Measurements from ENCODE around the gene ANKRD17.
"Not testable (repeated sequence)": the region's sequence is repeated elsewhere in the genome, so short reads cannot be mapped to it uniquely, and the experiment has no call there.

Gene ANKRD17

GRCh38 chr4:73258436-73258685 is 237 bp downstream of the ANKRD17 start:
- H3F3A ChIP-seq (ENCODE audit: insufficient read depth, low read length), result no peaks in the 10 kb centered on the region
- peaks cover 39% of the 10 kb centered on the region; the same call in 1 of the 2 replicates for H3K36me3 ChIP-seq (ENCODE audit: insufficient read depth, low read length)
- no peaks in the 10 kb centered on the region for H3K9me2 ChIP-seq (ENCODE audit: low read depth, low read length)
- H3K4me2 ChIP-seq (ENCODE audit: low read length), result peak overlapping the region; percentile 97
- no peaks in the 10 kb centered on the region for H3K27me3 ChIP-seq (ENCODE audit: insufficient read depth, low read length)
- peak overlapping the region; percentile 87 for H3K27ac ChIP-seq (ENCODE audit: low read depth, low read length, poor library complexity, severe bottlenecking)
- peaks cover 2% of the 10 kb centered on the region; the same call in 1 of the 2 replicates for H4K20me1 ChIP-seq (ENCODE audit: insufficient read depth, low read length)
- no peaks in the 10 kb centered on the region for H3K9me3 ChIP-seq (ENCODE audit: low read length)
- no peak overlapping the region for H2AFZ ChIP-seq (ENCODE audit: low read length)
- peak overlapping the region; percentile 100 for H3K4me3 ChIP-seq (ENCODE audit: low read depth, low read length, poor library complexity, severe bottlenecking)
- peaks cover 60% of the 10 kb centered on the region for H3K79me2 ChIP-seq (ENCODE audit: insufficient read depth, low read length)
- TF ChIP-seq CTCF (IDR thresholded peaks at IDR 0.05; ENCODE audit: low read length) (peak; percentile 39; the same call in 1 of the 2 replicates), EZH2 (IDR thresholded peaks at IDR 0.05; ENCODE audit: borderline replicate concordance, low read length) (no peak)
- peaks cover 45% of the 10 kb centered on the region for H3K4me1 ChIP-seq (ENCODE audit: insufficient read depth, low read length, severe bottlenecking)
- H3K9ac ChIP-seq (ENCODE audit: low read length), result peak overlapping the region; percentile 99

DNA sequence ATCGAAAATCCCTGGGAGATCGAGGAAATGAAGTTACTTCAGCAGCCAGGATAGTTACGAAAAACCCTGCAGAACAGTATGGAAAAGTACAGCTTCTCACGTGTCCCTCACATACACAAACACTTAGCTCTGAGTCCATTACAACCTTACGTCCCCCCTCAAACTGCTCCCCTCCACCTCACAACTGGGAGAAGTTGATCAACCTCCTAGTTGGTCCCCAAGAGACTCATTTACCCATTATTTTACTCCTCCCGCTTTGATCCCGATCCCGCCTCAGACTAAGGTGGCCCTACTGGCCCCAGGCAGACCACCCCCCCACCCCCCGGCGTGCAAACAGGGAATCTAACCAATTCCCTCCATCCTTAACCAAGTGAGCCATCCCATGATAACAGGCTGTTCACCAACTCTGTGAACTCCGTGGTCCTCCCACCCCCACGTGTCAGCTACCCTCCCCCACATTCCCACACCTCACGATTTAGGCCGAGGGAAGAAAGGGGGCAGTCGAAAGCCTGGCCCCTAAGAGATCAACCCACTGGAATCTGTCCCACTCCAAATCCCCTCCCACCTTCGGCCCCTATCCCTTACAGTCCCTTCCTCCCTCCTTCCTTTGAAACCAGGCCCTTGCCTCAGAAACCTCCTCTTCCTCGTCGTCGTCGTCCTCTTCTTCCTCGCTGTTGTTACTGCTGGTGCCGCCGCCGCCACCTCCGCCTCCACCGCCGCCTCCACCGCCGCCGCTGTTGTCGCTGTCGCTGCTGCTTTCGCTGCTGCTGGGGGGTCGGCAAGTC is 755 bp downstream of the ANKRD17 start:
- peaks cover 44% of the 10 kb centered on the region for H3K36me3 ChIP-seq (ENCODE audit: insufficient read depth, low read length)
- peak overlapping the region; percentile 87 for H3K27ac ChIP-seq (ENCODE audit: low read depth, low read length, poor library complexity, severe bottlenecking)

GRCh38 chr4:73257234-73257633 is 1.4 kb downstream of the ANKRD17 start:
- Histone ChIP-seq H3K4me3 (ENCODE audit: low read depth, low read length, poor library complexity, severe bottlenecking) (peak overlapping the region; percentile 100), H3F3A (ENCODE audit: insufficient read depth, low read length) (no peaks in the 10 kb centered on the region), H3K4me1 (ENCODE audit: insufficient read depth, low read length, severe bottlenecking) (peaks cover 53% of the 10 kb centered on the region), H3K9me3 (ENCODE audit: low read length) (no peaks in the 10 kb centered on the region), H3K36me3 (ENCODE audit: insufficient read depth, low read length) (peaks cover 50% of the 10 kb centered on the region), H3K4me2 (ENCODE audit: low read length) (peak overlapping the region; percentile 97), H4K20me1 (ENCODE audit: insufficient read depth, low read length) (peaks cover 2% of the 10 kb centered on the region; the same call in 1 of the 2 replicates), H3K27ac (ENCODE audit: low read depth, low read length, poor library complexity, severe bottlenecking) (peak overlapping the region; percentile 87), H3K79me2 (ENCODE audit: insufficient read depth, low read length) (peaks cover 71% of the 10 kb centered on the region), H3K9me2 (ENCODE audit: low read depth, low read length) (no peaks in the 10 kb centered on the region), H3K9ac (ENCODE audit: low read length) (peak overlapping the region; percentile 99), H3K27me3 (ENCODE audit: insufficient read depth, low read length) (no peaks in the 10 kb centered on the region), H2AFZ (ENCODE audit: low read length) (no peak overlapping the region)
- TF ChIP-seq EZH2 (IDR thresholded peaks at IDR 0.05; ENCODE audit: borderline replicate concordance, low read length), result no peak
- peak; percentile 77 for TF ChIP-seq CTCF (IDR thresholded peaks at IDR 0.05; ENCODE audit: low read length)

More for the DNA sequence above, 755 bp downstream of the ANKRD17 start:
- H3K4me2 ChIP-seq (ENCODE audit: low read length), result peak overlapping the region; percentile 97
- H4K20me1 ChIP-seq (ENCODE audit: insufficient read depth, low read length), result peaks cover 2% of the 10 kb centered on the region; the same call in 1 of the 2 replicates
- no peak overlapping the region for H2AFZ ChIP-seq (ENCODE audit: low read length)
- peak overlapping the region; percentile 100 for H3K4me3 ChIP-seq (ENCODE audit: low read depth, low read length, poor library complexity, severe bottlenecking)
- H3K9me2 ChIP-seq (ENCODE audit: low read depth, low read length), result no peaks in the 10 kb centered on the region
- TF ChIP-seq CTCF (IDR thresholded peaks at IDR 0.05; ENCODE audit: low read length), result no peak
- no peak for TF ChIP-seq EZH2 (IDR thresholded peaks at IDR 0.05; ENCODE audit: borderline replicate concordance, low read length)
- peaks cover 65% of the 10 kb centered on the region for H3K79me2 ChIP-seq (ENCODE audit: insufficient read depth, low read length)
- H3K27me3 ChIP-seq (ENCODE audit: insufficient read depth, low read length), result no peaks in the 10 kb centered on the region
- peaks cover 50% of the 10 kb centered on the region for H3K4me1 ChIP-seq (ENCODE audit: insufficient read depth, low read length, severe bottlenecking)
- no peaks in the 10 kb centered on the region for H3F3A ChIP-seq (ENCODE audit: insufficient read depth, low read length)
- H3K9me3 ChIP-seq (ENCODE audit: low read length), result no peaks in the 10 kb centered on the region
- H3K9ac ChIP-seq (ENCODE audit: low read length), result peak overlapping the region; percentile 99

- Histone ChIP-seq H3K36me3 (ENCODE audit: insufficient read depth, low read length) (peaks cover 64% of the 10 kb centered on the region), H3K4me3 (ENCODE audit: low read depth, low read length, poor library complexity, severe bottlenecking) (peak overlapping the region; percentile 100), H3K4me2 (ENCODE audit: low read length) (peak overlapping the region; percentile 97), H3K9ac (ENCODE audit: low read length) (peak overlapping the region; percentile 99; the same call in 1 of the 2 replicates), H3K4me1 (ENCODE audit: insufficient read depth, low read length, severe bottlenecking) (peaks cover 52% of the 10 kb centered on the region), H3K79me2 (ENCODE audit: insufficient read depth, low read length) (peaks cover 85% of the 10 kb centered on the region)
- not testable (repeated sequence) for H3K27ac ChIP-seq (ENCODE audit: low read depth, low read length, poor library complexity, severe bottlenecking); H3K9me2 ChIP-seq (ENCODE audit: low read depth, low read length); H2AFZ ChIP-seq (ENCODE audit: low read length); H4K20me1 ChIP-seq (ENCODE audit: insufficient read depth, low read length); H3K9me3 ChIP-seq (ENCODE audit: low read length); H3K27me3 ChIP-seq (ENCODE audit: insufficient read depth, low read length); H3F3A ChIP-seq (ENCODE audit: insufficient read depth, low read length)
Observed at GRCh38 chr4:73255847-73256246, 2.8 kb downstream of the ANKRD17 start.

Measured in OCI-LY1 (cell line).